IPS DF 6.9 (cell line): ENCODE measurements around the gene SNRNP25.

ENCODE experiments used
- DNase-seq: peaks from one replicate; pipeline ENCODE4 v3.0.0-alpha.2; 2013; ENCODE audit warnings: low read depth, low spot score
- H3K27ac ChIP-seq: one replicate; pipeline ENCODE4 v1.5.1; 2013; ENCODE audit warnings: low read length, control low read depth
- H3K27me3 ChIP-seq: 2 replicates; pipeline ENCODE4 v1.6.1; 2013; ENCODE audit warnings: mild to moderate bottlenecking, low read length; ENCODE audit not compliant: control insufficient read depth, insufficient read depth
- H3K36me3 ChIP-seq: 2 replicates; pipeline ENCODE4 v1.6.1; 2013; ENCODE audit warnings: low read length; ENCODE audit not compliant: control insufficient read depth, insufficient read depth
- H3K4me1 ChIP-seq: 2 replicates; pipeline ENCODE4 v1.6.1; 2013; ENCODE audit warnings: low read length; ENCODE audit not compliant: control insufficient read depth, insufficient read depth
- H3K4me3 ChIP-seq: 2 replicates; pipeline ENCODE4 v1.5.1; 2013; ENCODE audit warnings: mild to moderate bottlenecking, low read length
- H3K9me3 ChIP-seq: 2 replicates; pipeline ENCODE4 v1.6.1; 2013; ENCODE audit warnings: low read length, inconsistent platforms; ENCODE audit not compliant: control insufficient read depth, insufficient read depth
- WGBS: extraction: QIAGEN DNeasy Blood & Tissue Kit; methylation state at CpG from one replicate; pipeline ENCODE4 v1.1.7; 2013; ENCODE audit warnings: mixed read lengths, missing lambda C conversion rate; ENCODE audit not compliant: insufficient read length, insufficient coverage; 5-methylcytosine and 5-hydroxymethylcytosine counted together

SNRNP25 gene

DNA sequence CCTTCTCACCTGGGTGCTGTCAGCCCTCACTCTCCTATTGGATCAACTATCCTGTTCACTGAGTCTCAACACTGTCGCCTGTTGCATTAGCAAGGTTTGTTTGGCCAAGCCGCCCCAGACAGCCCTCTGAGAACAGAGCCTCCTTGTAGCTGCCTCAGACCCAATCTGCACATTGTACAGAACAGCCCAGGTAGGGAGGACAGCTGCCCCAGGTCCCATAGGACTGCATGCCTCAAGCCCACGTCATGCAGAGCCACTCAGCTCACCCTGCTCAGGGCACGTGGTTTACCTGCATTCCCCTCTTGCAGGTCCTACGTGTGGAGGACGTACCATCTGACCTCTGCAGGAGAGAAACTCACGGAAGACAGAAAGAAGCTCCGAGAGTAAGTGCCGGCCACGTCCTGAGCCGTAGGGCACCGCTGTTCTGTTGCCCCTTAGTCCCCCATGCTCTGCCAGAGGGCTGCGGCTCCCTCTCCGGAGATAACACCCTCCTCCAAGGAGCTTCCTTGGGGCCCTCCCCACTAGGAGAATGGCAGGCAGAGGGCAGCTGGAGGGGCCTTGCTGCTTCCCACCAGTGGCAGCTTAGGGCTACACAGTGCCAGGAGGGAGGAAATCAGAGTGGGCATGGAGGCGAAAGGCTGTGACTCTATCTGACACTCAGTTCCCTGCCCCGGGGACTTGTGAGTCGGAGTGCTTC is 2.8 kb downstream of the SNRNP25 start:
- DNase-seq = no peak
- WGBS = no CpG with 5 or more reads among the region's 17 CpGs
- Histone ChIP-seq H3K9me3 (no peaks in the 10 kb centered on the region), H3K4me3 (no peak overlapping the region), H3K27ac (no peak overlapping the region), H3K36me3 (peaks cover 34% of the 10 kb centered on the region), H3K4me1 (no peaks in the 10 kb centered on the region), H3K27me3 (no peaks in the 10 kb centered on the region)

DNA sequence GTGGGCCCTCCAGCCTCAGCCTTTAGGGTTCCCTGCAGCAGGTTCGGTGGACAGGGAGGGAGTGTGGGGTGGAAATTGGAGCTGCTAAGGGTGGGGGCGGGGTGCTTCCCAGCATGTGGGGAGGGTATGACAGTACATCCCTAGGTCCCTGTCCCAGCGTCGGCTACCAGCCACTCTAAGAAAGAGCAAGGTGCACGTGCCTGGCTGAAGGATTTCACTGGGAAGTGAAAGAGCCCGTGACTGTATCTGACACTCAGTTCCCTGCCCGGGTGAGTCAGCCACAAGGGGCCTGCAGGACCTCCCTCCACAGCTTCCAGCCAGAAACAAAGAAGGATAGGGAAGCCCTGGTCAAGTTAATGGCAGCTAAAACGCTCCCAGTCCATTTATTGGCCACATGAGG is 4.1 kb downstream of the SNRNP25 start:
- Histone ChIP-seq H3K36me3 (peaks cover 38% of the 10 kb centered on the region), H3K27ac (no peak overlapping the region), H3K4me1 (no peaks in the 10 kb centered on the region), H3K27me3 (no peaks in the 10 kb centered on the region), H3K4me3 (no peak overlapping the region), H3K9me3 (no peaks in the 10 kb centered on the region)
- no CpG with 5 or more reads among the region's 8 CpGs for WGBS
- no peak for DNase-seq

DNA sequence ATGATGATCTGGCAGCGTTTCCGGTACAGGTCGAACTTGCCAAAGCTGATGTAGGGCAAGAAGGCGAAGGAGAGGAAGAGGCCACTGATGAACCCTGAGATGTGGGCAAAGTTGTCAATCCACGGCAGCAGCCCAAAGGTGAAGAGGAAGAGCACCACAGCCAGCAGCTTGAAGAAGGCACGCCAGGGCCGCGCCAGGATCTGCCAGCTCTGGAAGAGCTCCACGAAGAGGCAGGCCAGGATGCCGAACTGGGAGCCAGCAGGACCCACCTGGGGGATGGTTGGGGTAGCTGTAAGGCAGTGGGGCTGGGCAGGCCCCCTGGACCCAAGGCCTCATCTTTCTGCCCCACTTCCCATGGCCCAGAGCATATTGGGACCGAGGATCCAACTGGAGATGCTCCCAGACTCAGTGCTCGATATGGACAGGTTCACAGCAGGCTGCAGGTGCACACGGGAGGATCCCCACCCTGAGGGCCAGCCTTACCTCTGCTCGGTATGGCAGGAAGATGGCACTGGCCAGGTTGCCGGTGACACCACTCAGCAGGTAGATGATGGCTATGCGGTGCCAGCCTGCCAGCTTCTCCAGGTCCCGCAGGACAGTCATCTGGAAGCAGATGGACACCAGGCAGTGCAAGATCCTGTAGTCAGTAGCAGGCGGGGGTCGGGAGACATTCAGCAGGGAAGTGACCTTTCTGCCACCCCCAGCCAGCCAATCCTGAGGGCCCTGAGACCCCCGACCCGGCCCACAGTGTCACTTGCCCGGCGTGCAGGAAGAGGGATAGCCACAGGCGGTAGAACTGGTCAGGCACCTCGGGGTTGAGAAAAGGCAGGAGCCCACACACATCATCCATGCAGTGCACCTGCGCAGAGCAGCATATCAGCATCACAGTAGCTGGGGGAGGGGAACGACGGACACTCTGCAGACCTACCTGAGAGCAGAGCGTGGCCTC is 5.1 kb downstream of the SNRNP25 start:
- no CpG with 5 or more reads among the region's 29 CpGs for WGBS
- no peaks in the 10 kb centered on the region for H3K4me1 ChIP-seq
- no peak for DNase-seq
- no peak overlapping the region for H3K4me3 ChIP-seq
- peaks cover 44% of the 10 kb centered on the region for H3K36me3 ChIP-seq
- H3K9me3 ChIP-seq = no peaks in the 10 kb centered on the region
- no peak overlapping the region for H3K27ac ChIP-seq
- H3K27me3 ChIP-seq = no peaks in the 10 kb centered on the region

DNA sequence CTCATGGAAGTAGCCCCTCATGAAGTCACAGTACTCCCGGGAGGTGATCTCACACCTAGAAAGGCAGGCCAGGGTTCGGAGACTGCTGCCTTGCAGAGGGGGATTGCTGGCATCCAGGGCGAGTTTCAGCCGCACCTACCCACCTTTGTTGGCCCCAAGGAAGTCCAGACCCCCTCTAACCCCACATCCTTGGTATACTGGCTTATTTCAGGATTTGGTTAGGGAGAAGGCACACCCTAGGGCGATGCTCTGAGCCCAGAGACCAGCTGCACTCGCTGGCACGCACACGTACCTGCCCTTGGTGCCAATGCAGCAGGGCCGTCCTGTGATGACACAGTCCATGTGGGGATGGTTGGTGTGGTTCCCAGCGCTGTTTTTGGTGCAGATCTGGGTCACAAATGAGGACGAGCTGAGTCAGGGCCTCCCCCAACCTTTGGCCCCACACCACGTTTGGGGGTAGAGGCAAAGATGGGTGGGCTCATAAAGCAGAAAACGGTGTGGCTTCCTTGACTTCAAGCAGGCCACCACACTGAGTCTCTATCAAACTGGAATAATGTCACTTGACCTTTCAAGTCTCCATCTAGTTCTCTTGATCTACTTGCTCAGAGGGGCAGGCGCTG is 5.9 kb downstream of the SNRNP25 start:
- H3K4me3 ChIP-seq = no peak overlapping the region
- H3K36me3 ChIP-seq = peaks cover 44% of the 10 kb centered on the region
- H3K27me3 ChIP-seq = no peaks in the 10 kb centered on the region
- H3K4me1 ChIP-seq = no peaks in the 10 kb centered on the region
- no peak overlapping the region for H3K27ac ChIP-seq
- WGBS = no CpG with 5 or more reads among the region's 14 CpGs
- DNase-seq = no peak
- H3K9me3 ChIP-seq = no peaks in the 10 kb centered on the region

DNA sequence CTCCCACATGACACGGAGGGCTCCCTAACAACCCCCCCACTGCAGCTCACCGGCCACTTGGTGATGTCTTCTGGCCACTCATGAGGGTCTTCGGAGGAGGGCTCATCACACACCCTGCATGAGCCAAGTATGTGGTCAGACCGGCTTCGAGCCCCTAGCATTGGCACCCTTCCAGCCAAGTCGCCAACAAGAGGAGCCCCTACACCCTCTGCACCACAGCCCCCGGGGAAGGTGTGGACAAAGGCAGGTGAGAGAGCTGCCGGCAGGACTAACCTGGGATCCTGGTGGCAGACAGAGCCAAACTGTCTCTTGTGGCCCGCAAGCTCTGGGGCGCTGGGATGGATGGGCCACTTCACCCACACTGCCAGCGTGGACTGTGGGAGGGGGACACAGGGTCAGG is 6.5 kb downstream of the SNRNP25 start:
- WGBS = no CpG with 5 or more reads among the region's 11 CpGs
- Histone ChIP-seq H3K4me1 (no peaks in the 10 kb centered on the region), H3K9me3 (no peaks in the 10 kb centered on the region), H3K27me3 (no peaks in the 10 kb centered on the region), H3K4me3 (no peak overlapping the region), H3K36me3 (peaks cover 44% of the 10 kb centered on the region), H3K27ac (no peak overlapping the region)
- no peak for DNase-seq

DNA sequence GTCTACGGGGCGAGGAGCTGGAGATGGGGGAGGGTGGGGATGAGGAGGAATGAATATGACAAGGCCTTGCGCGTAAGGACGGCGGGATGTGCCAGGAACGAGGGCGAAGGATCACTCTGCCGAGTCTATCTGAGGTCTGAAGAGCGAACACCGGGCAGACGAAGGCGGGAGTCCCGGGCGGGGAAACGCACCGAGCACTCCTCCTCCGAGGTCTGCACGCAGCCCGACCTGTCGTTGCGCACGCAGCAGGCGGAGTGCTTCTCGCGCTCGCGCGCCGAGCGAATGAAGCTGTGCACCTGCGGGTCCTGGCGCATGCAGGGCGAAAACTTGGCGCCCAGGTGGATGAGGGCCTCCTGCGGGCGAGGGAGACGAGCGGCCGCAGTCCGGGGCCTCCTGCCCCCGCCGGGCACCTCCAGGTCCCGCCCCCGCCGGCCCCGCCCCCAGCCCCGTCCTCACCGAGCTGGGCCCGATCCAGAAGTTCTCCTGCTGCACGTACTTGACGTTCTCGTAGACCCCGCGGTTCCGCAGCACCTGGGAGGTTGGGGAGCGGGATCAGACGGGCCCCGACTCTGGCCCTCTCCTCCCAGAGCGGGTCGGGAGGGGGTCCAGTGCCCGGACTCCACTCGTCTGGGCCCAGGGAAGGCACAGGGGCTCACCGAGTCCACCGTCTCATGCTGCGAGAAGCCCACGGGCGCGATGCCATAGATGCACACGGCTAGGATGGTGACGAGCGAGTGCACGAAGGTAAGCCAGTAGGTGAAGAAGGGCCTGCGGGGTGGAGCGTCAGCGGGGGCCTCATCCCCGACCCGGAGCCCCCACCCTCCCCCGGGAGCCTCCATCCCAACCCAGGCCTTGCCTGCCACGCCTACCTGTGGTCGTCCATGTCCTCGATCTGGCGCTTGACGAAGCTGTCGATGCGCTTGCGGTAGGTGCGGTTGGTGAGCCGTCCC is 7.6 kb downstream of the SNRNP25 start:
- WGBS = no CpG with 5 or more reads among the region's 89 CpGs
- H3K4me1 ChIP-seq = no peaks in the 10 kb centered on the region
- DNase-seq = no peak
- no peaks in the 10 kb centered on the region for H3K27me3 ChIP-seq
- H3K27ac ChIP-seq = no peak overlapping the region
- no peaks in the 10 kb centered on the region for H3K9me3 ChIP-seq
- H3K4me3 ChIP-seq = no peak overlapping the region
- H3K36me3 ChIP-seq = peaks cover 37% of the 10 kb centered on the region

DNA sequence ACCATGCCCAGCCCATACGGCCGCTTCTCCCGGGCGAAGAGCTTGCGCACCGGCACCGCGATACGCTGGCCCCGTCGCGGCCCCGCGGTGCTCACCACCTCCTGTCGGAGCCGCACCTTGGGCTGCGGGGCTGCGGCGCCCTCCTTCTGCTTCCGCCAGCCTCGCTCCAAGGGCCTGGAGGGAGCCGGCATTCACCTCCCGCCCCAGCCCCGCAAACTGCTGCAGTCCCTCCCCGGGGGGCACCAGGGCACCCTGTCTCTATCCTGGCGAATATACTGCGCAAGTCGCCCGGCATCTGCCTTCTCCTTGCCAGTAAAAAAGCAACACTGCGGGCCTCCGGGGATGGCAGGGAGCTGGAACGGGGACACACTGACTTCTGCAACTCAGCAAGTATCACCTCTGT is 8.3 kb downstream of the SNRNP25 start:
- Histone ChIP-seq H3K4me1 (no peaks in the 10 kb centered on the region), H3K27ac (no peak overlapping the region), H3K27me3 (no peaks in the 10 kb centered on the region), H3K36me3 (peaks cover 31% of the 10 kb centered on the region), H3K9me3 (no peaks in the 10 kb centered on the region), H3K4me3 (no peak overlapping the region)
- no peak for DNase-seq
- no CpG with 5 or more reads among the region's 32 CpGs for WGBS

DNA sequence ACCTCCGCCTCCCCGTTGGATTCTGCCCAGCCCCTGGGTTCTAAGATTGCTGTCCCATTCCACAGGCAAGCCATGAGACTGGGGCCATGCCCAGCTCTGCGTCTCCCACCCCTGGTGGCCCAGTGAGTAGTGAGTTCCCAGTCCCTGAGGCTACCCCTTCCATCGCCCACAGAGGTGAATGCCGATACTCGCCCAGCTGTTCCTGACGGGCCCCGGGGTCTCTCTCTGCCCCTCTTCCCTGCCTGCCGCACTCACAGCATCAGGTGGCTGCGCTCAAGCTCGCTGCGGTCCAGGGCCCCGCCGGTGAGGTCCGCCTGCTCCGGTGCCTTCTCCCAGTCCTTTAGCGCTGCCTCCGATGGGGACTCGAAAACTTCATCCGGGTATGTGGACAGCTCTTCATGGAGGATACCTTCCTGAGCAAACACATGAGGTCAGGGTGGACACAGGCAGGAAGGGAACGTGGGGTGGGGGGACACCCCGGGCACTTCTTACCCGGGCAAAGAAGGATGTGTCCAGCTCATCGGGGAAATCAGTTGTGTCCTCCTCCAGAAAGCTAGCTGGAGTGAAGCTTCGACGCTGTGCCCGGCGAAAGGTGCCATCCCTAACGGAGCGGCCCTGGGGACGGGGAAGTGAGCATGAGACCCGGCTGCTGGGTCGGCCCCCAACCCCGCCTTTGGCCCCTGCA is 8.8 kb downstream of the SNRNP25 start:
- WGBS = no CpG with 5 or more reads among the region's 34 CpGs
- no peaks in the 10 kb centered on the region for H3K4me1 ChIP-seq
- no peaks in the 10 kb centered on the region for H3K9me3 ChIP-seq
- H3K4me3 ChIP-seq = no peak overlapping the region
- no peaks in the 10 kb centered on the region for H3K27me3 ChIP-seq
- no peak overlapping the region for H3K27ac ChIP-seq
- no peak for DNase-seq
- H3K36me3 ChIP-seq = peaks cover 26% of the 10 kb centered on the region

DNA sequence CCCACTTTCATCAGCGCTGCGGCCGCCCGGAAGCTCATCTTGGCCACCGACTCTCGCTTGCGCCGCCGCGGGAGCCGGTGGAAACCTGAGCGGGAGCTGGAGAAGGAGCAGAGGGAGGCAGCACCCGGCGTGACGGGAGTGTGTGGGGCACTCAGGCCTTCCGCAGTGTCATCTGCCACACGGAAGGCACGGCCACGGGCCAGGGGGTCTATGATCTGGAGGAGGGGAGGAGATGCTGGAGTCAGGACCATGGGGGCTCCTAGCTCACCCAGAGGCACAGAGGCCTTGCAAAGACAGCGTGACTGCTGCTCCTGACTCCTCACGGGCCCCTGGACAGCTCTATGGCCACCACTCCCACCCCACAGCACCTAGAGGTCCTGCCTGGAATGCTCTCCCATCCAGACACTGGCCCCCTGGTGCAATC is 9.4 kb downstream of the SNRNP25 start:
- no peak for DNase-seq

More for the DNA sequence above, 9.4 kb downstream of the SNRNP25 start:
- no CpG with 5 or more reads among the region's 21 CpGs for WGBS
- H3K27ac ChIP-seq = no peak overlapping the region
- H3K4me1 ChIP-seq = no peaks in the 10 kb centered on the region
- peaks cover 26% of the 10 kb centered on the region for H3K36me3 ChIP-seq
- no peaks in the 10 kb centered on the region for H3K27me3 ChIP-seq
- H3K4me3 ChIP-seq = no peak overlapping the region
- H3K9me3 ChIP-seq = no peaks in the 10 kb centered on the region
